Endothelial cell of umbilical vein (primary cell): ENCODE results near the gene FAM83F.

Experiments
- CTCF ChIP-seq, 2 donors: IDR thresholded peaks; 1 replicate in 1 of 2; 2 replicates in 1 of 2; pipeline ENCODE4 v1.5.1; 2011; ENCODE audit warnings: low read length in 2 of 2, mild to moderate bottlenecking in 2 of 2, moderate library complexity in 2 of 2, control low read depth in 1 of 2, inconsistent platforms in 1 of 2, low read depth in 1 of 2; ENCODE audit not compliant: insufficient read depth in 1 of 2; ENCODE audit errors: extremely low read depth in 1 of 2
- POLR2A ChIP-seq: IDR thresholded peaks from 2 replicates; pipeline ENCODE4 v1.6.1; 2012; ENCODE audit warnings: low read depth, mild to moderate bottlenecking, control low read depth, low read length
- POLR2AphosphoS5 ChIP-seq: IDR thresholded peaks from 2 replicates; pipeline ENCODE4 v1.6.1; 2012; ENCODE audit warnings: low read depth, mild to moderate bottlenecking, control low read depth, low read length, moderate library complexity; ENCODE audit not compliant: insufficient read depth
- TF ChIP-seq, protein P1 (sequence below): IDR thresholded peaks from 2 replicates; pipeline ENCODE4 v1.6.1; 2011; ENCODE audit not compliant: insufficient read depth, insufficient read length

- TF ChIP-seq, protein P1, sequence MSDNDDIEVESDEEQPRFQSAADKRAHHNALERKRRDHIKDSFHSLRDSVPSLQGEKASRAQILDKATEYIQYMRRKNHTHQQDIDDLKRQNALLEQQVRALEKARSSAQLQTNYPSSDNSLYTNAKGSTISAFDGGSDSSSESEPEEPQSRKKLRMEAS, result no peak
- no peak for TF ChIP-seq POLR2A
- no peak for TF ChIP-seq CTCF (IDR thresholded peaks at IDR 0.05; ENCODE audit: extremely low read depth in 1 of 2, insufficient read depth in 1 of 2, low read depth in 1 of 2, low read length in 2 of 2)
- no peak for TF ChIP-seq POLR2AphosphoS5
Observed at GRCh38 chr22:40057652-40058051, 62.9 kb downstream of the FAM83F start.
